C4-2B (cell line): ENCODE measurements around the gene GTF2F1.

Experiments used
- ZFX ChIP-seq: fragments of 450-650 bp; IDR thresholded peaks from 2 replicates; pipeline ENCODE4 v1.6.1; 2017
- TF ChIP-seq, protein P1 (sequence below): fragments of 450-650 bp; conservative IDR thresholded peaks from 2 replicates; pipeline ENCODE4 v1.5.1; 2017; ENCODE audit warnings: mild to moderate bottlenecking

DNA sequence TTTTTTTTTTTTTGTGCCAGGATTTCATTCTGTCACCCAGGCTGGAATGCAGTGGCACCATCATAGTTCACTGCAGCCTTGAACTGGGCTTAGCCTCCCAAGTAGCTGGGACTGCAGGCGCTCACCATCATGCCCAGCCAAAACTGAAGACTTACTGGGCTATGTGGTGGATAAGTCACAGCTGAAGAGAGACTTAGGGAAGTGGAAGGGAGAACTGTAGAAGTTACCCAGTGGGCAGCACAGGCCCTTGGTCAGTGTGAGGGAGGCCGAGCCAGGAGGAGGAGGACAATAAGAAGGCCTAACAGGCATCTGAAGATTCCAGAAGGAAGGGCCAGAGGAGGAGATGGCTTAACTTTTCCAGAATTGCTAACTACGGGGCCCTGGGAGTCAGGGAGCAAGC lies 13.2 kb downstream of the GTF2F1 start:
- TF ChIP-seq, protein P1, sequence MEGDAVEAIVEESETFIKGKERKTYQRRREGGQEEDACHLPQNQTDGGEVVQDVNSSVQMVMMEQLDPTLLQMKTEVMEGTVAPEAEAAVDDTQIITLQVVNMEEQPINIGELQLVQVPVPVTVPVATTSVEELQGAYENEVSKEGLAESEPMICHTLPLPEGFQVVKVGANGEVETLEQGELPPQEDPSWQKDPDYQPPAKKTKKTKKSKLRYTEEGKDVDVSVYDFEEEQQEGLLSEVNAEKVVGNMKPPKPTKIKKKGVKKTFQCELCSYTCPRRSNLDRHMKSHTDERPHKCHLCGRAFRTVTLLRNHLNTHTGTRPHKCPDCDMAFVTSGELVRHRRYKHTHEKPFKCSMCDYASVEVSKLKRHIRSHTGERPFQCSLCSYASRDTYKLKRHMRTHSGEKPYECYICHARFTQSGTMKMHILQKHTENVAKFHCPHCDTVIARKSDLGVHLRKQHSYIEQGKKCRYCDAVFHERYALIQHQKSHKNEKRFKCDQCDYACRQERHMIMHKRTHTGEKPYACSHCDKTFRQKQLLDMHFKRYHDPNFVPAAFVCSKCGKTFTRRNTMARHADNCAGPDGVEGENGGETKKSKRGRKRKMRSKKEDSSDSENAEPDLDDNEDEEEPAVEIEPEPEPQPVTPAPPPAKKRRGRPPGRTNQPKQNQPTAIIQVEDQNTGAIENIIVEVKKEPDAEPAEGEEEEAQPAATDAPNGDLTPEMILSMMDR, result no peak
- TF ChIP-seq ZFX, result no peak
